Measurements from ENCODE around the gene PZP. TPM values are rescaled to one million over a fixed set of nuclear protein-coding genes. Genes with fewer than 3 reads are reported as not detected.

PZP gene
- total RNA-seq, 1 donor from 2014 or later, result 2.2 TPM

DNA sequence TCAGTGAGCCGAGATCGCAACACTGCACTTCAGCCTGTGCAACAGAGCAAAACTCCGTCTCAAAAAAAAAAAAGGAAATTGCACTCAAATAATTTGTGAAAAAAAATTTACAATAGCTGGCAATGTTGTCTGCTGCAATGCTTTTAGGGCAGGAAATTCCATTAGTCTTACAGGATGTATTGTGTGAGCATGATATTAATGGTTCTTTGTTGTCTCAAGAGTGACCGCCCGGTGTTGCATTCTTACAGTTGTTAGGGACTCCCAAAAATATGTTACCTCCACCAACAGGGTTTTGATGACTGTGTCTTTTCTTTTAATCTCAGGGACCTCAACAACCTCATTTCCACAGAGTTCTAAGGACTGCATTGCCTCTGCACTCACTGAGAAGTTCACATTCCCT lies 44.8 kb downstream of the PZP start:
- Mint-ChIP-seq H3K4me1 (ENCODE audit: unreplicated experiment) (peaks cover 48% of the 10 kb centered on the region), H3K27me3 (ENCODE audit: unreplicated experiment) (peaks cover 1% of the 10 kb centered on the region), H3K27ac (ENCODE audit: unreplicated experiment) (peak overlapping the region; percentile 77), H3K36me3 (ENCODE audit: low read depth, unreplicated experiment) (peaks cover 12% of the 10 kb centered on the region), H3K9me3 (ENCODE audit: unreplicated experiment) (no peaks in the 10 kb centered on the region), H3K4me3 (ENCODE audit: unreplicated experiment) (no peak overlapping the region)
- DNase-seq (ENCODE audit: low spot score), result no peak
- TF ChIP-seq CTCF (IDR thresholded peaks at IDR 0.05; ENCODE audit: unreplicated experiment), result no peak

DNA sequence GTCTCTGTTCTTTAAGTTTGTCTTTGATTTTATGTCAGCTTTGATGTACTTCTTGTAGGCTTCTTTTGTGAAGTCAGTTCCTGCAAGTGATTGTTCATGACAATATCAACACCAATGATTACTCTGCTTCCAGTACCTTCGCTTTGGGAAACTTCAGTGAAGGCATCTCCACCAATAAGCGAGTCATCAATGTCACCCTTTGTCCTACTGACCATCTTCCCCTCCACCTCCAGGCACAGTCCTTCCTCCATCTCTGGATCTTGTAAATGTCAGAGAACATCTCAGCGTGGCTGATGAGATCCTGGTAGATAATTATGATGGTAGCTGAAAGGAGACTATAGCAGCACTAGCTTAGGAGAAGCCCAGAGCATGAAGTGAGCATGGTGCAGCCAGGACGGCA lies 52.1 kb downstream of the PZP start:
- TF ChIP-seq CTCF (IDR thresholded peaks at IDR 0.05; ENCODE audit: unreplicated experiment), result no peak
- no peak for DNase-seq (ENCODE audit: low spot score)
- H3K27ac Mint-ChIP-seq (ENCODE audit: unreplicated experiment), result no peak overlapping the region
- H3K4me1 Mint-ChIP-seq (ENCODE audit: unreplicated experiment), result no peaks in the 10 kb centered on the region
- peaks cover 3% of the 10 kb centered on the region for H3K27me3 Mint-ChIP-seq (ENCODE audit: unreplicated experiment)
- H3K9me3 Mint-ChIP-seq (ENCODE audit: unreplicated experiment), result no peaks in the 10 kb centered on the region
- H3K36me3 Mint-ChIP-seq (ENCODE audit: low read depth, unreplicated experiment), result peaks cover 5% of the 10 kb centered on the region
- H3K4me3 Mint-ChIP-seq (ENCODE audit: unreplicated experiment), result no peak overlapping the region

DNA sequence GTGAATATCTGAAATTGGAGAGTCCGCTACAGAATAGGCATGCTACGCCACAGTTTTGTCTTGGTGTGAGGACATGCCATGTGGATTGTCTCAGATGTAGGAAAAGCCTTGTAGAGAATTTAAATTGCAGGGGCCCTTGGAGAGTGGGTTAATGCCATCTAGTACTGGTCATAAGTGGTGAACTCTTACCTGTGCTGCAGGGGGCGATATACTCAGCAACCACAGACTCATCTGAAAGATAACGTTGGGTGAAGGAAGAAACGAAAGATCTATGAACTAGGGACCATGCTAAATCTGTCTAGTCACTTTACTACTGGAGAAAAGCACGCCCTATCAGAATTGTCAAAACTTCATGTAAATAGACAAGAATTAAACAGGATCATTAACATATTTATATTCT lies 58.8 kb downstream of the PZP start:
- Mint-ChIP-seq H3K9me3 (ENCODE audit: unreplicated experiment) (peaks cover 9% of the 10 kb centered on the region), H3K4me1 (ENCODE audit: unreplicated experiment) (peaks cover 3% of the 10 kb centered on the region), H3K36me3 (ENCODE audit: low read depth, unreplicated experiment) (peaks cover 6% of the 10 kb centered on the region), H3K27ac (ENCODE audit: unreplicated experiment) (no peak overlapping the region), H3K4me3 (ENCODE audit: unreplicated experiment) (no peak overlapping the region), H3K27me3 (ENCODE audit: unreplicated experiment) (peaks cover 2% of the 10 kb centered on the region)
- peak; percentile 18 for TF ChIP-seq CTCF (IDR thresholded peaks at IDR 0.05; ENCODE audit: unreplicated experiment)
- no peak for DNase-seq (ENCODE audit: low spot score)

GRCh38 chr12:9148926-9149325 lies 59.3 kb downstream of the PZP start:
- Mint-ChIP-seq H3K27ac (ENCODE audit: unreplicated experiment) (no peak overlapping the region), H3K4me3 (ENCODE audit: unreplicated experiment) (no peak overlapping the region), H3K36me3 (ENCODE audit: low read depth, unreplicated experiment) (peaks cover 10% of the 10 kb centered on the region), H3K27me3 (ENCODE audit: unreplicated experiment) (peaks cover 3% of the 10 kb centered on the region), H3K9me3 (ENCODE audit: unreplicated experiment) (peaks cover 13% of the 10 kb centered on the region), H3K4me1 (ENCODE audit: unreplicated experiment) (peaks cover 3% of the 10 kb centered on the region)
- DNase-seq (ENCODE audit: low spot score), result no peak
- no peak for TF ChIP-seq CTCF (IDR thresholded peaks at IDR 0.05; ENCODE audit: unreplicated experiment)

- no peak overlapping the region for H3K27ac Mint-ChIP-seq (ENCODE audit: unreplicated experiment)
- peaks cover 24% of the 10 kb centered on the region for H3K9me3 Mint-ChIP-seq (ENCODE audit: unreplicated experiment)
- no peak for DNase-seq (ENCODE audit: low spot score)
- H3K36me3 Mint-ChIP-seq (ENCODE audit: low read depth, unreplicated experiment), result peaks cover 16% of the 10 kb centered on the region
- no peak overlapping the region for H3K4me3 Mint-ChIP-seq (ENCODE audit: unreplicated experiment)
- peaks cover 3% of the 10 kb centered on the region for H3K4me1 Mint-ChIP-seq (ENCODE audit: unreplicated experiment)
- H3K27me3 Mint-ChIP-seq (ENCODE audit: unreplicated experiment), result peaks cover 5% of the 10 kb centered on the region
- no peak for TF ChIP-seq CTCF (IDR thresholded peaks at IDR 0.05; ENCODE audit: unreplicated experiment)
Measured at GRCh38 chr12:9147461-9147860, 60.7 kb downstream of the PZP start.

Data from endothelial cell (in vitro differentiated cells).